Keratinocyte (primary cell): Measurements from ENCODE around the gene CLDN20. TPM values are rescaled to one million over a fixed set of nuclear protein-coding genes. Genes with fewer than 3 reads are reported as not detected.

ENCODE experiments used
- DNase-seq: peaks from one replicate; pipeline ENCODE4 v3.0.0-alpha.2; 2011; ENCODE audit warnings: low read depth, missing footprints, low spot score
- FAIRE-seq: peaks from 2 replicates; lab custom pipeline; 2011; peaks lifted over from hg19 to GRCh38; lab: Jason Lieb, UNC
- H2AFZ ChIP-seq: 2 replicates; pipeline ENCODE4 v1.6.0; 2012; ENCODE audit warnings: low read length, control low read depth, inconsistent platforms; ENCODE audit not compliant: control insufficient read depth
- H3K27ac ChIP-seq: 2 replicates; pipeline ENCODE4 v1.5.1; 2011; ENCODE audit warnings: low read length; ENCODE audit not compliant: control insufficient read depth, insufficient read depth
- H3K27me3 ChIP-seq: 3 replicates; pipeline ENCODE4 v1.6.0; 2011; ENCODE audit warnings: low read length; ENCODE audit not compliant: control insufficient read depth, insufficient read depth; ENCODE audit errors: extremely low read depth
- H3K36me3 ChIP-seq, 2 experiments: 2 replicates in 1 of 2; 3 replicates in 1 of 2; pipeline ENCODE4 v1.5.1; 2011; ENCODE audit warnings: low read length in 2 of 2, mild to moderate bottlenecking in 1 of 2; ENCODE audit not compliant: control insufficient read depth in 2 of 2, insufficient read depth in 2 of 2; ENCODE audit errors: extremely low read depth in 1 of 2
- H3K4me1 ChIP-seq: 3 replicates; pipeline ENCODE4 v1.5.1; 2011; ENCODE audit warnings: low read length; ENCODE audit not compliant: control insufficient read depth, insufficient read depth; ENCODE audit errors: extremely low read depth
- H3K4me2 ChIP-seq: 3 replicates; pipeline ENCODE4 v1.6.0; 2011; ENCODE audit warnings: low read depth, low read length; ENCODE audit not compliant: control insufficient read depth, insufficient read depth; ENCODE audit errors: extremely low read depth
- H3K4me3 ChIP-seq, 3 experiments: fragments of 200-600 bp in 1 of 3; sonication (generic) in 1 of 3; 2 replicates in 2 of 3; 3 replicates in 1 of 3; pipeline ENCODE4 v1.5.1; 2011 to 2016; ENCODE audit warnings: low read length in 3 of 3, mild to moderate bottlenecking in 3 of 3, control low read depth in 2 of 3, inconsistent platforms in 1 of 3, low read depth in 1 of 3, mixed read lengths in 1 of 3, mixed run types in 1 of 3, moderate library complexity in 1 of 3; ENCODE audit not compliant: control insufficient read depth in 2 of 3, insufficient read depth in 2 of 3; ENCODE audit errors: extremely low read depth in 1 of 3
- H3K79me2 ChIP-seq: 2 replicates; pipeline ENCODE4 v1.6.0; 2012; ENCODE audit warnings: low read length; ENCODE audit not compliant: control insufficient read depth, insufficient read depth
- H3K9ac ChIP-seq: 3 replicates; pipeline ENCODE4 v1.6.0; 2011; ENCODE audit warnings: low read length; ENCODE audit not compliant: control insufficient read depth, insufficient read depth; ENCODE audit errors: extremely low read depth
- H3K9me1 ChIP-seq: 3 replicates; pipeline ENCODE4 v1.6.0; 2011; ENCODE audit warnings: low read length; ENCODE audit not compliant: control insufficient read depth, insufficient read depth; ENCODE audit errors: extremely low read depth
- H3K9me3 ChIP-seq: 2 replicates; pipeline ENCODE4 v1.5.1; 2012; ENCODE audit warnings: low read depth, low read length; ENCODE audit not compliant: control insufficient read depth
- H4K20me1 ChIP-seq: 3 replicates; pipeline ENCODE4 v1.6.0; 2011; ENCODE audit warnings: low read length; ENCODE audit not compliant: control insufficient read depth, insufficient read depth; ENCODE audit errors: extremely low read depth
- CTCF ChIP-seq, 3 experiments: IDR thresholded peaks in 1 of 3; conservative IDR thresholded peaks in 1 of 3; optimal IDR thresholded peaks in 1 of 3; 2 replicates in 2 of 3; 3 replicates in 1 of 3; pipeline versions ENCODE3 to v1.5.1; 2011; ENCODE audit warnings: low read length in 3 of 3, mild to moderate bottlenecking in 3 of 3, moderate library complexity in 2 of 3, control low read depth in 1 of 3, inconsistent platforms in 1 of 3; ENCODE audit not compliant: insufficient read depth in 2 of 3; ENCODE audit errors: extremely low read depth in 1 of 3
- EZH2 ChIP-seq: IDR thresholded peaks from one replicate; pipeline ENCODE4 v1.6.1; 2012; ENCODE audit warnings: inconsistent platforms, mild to moderate bottlenecking, low read length, moderate library complexity
- dilution Hi-C: fragments of 300-500 bp; cut with MboI; formaldehyde crosslinking; loops from one replicate; pipeline ENCODE4 v1.7.0; 2020; ENCODE audit warnings: low sequenced_read_pairs; ENCODE audit not compliant: extremely low pct_ligation_motif_present
- polyA plus RNA-seq, 5 experiments: library from polyadenylated mRNA; depleted of rRNA in 3 of 5; stranded (reverse) in 3 of 5; stranded (forward) in 1 of 5; unstranded in 1 of 5; fragments of >200 nt; gene quantifications; 1 replicate in 1 of 5; 2 replicates in 3 of 5; 3 replicates in 1 of 5; pipeline versions ENCODE4 v1.2.1 to v1.2.3, GENCODE V29; 2011 to 2012; ENCODE audit warnings: missing spikeins in 2 of 5, low read depth in 1 of 5, low replicate concordance in 1 of 5

CLDN20 gene
- polyA plus RNA-seq, 1 donor (not counting 4 experiments of a cell fraction or from before 2014, with no cell fraction given) = 0.09 TPM

DNA sequence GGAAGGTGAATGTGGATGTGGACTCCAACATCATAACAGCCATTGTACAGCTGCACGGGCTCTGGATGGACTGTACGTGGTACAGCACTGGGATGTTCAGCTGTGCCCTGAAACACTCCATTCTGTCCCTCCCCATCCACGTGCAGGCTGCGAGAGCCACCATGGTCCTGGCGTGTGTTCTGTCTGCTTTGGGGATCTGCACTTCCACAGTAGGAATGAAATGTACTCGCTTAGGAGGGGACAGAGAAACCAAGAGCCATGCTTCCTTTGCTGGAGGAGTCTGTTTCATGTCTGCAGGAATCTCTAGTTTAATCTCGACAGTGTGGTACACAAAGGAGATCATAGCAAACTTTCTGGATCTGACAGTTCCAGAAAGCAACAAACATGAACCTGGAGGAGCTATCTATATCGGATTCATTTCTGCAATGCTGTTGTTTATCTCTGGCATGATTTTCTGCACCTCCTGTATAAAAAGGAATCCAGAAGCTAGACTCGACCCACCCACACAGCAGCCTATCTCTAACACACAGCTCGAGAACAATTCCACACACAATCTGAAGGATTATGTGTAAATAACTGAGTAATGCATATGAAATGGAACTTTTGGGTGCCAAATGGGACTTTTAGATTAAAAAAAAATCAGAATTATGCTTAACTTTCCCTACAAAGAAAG, 12.1 kb downstream of the CLDN20 start:
- dilution Hi-C loops = no loop called here
- no peak overlapping the region for H2AFZ ChIP-seq
- H3K36me3 ChIP-seq = peaks cover 3 to 9% of the 10 kb centered on the region in 2 experiments

GRCh38 chr6:155276638-155277037, 12.8 kb downstream of the CLDN20 start:
- H3K4me2 ChIP-seq = no peak overlapping the region
- H3K9ac ChIP-seq = no peak overlapping the region
- H3K27me3 ChIP-seq = no peaks in the 10 kb centered on the region
- DNase-seq (no peak), FAIRE-seq (peak; percentile 29)
- no peaks in the 10 kb centered on the region for H4K20me1 ChIP-seq
- no peak overlapping the region for H2AFZ ChIP-seq
- H3K4me3 ChIP-seq = no peak overlapping the region
- H3K4me1 ChIP-seq = peaks cover 66% of the 10 kb centered on the region
- dilution Hi-C loops = no loop called here
- H3K9me3 ChIP-seq = no peaks in the 10 kb centered on the region
- TF ChIP-seq EZH2 = no peak
- TF ChIP-seq CTCF (optimal IDR thresholded peaks at IDR 0.05 in 1 of 3, IDR thresholded peaks at IDR 0.05 in 1 of 3, conservative IDR thresholded peaks at IDR 0.05 in 1 of 3; ENCODE audit: extremely low read depth in 1 of 3, insufficient read depth in 2 of 3, low read length in 3 of 3) = no peak
- H3K36me3 ChIP-seq = peaks cover 3 to 9% of the 10 kb centered on the region in 2 experiments
- no peaks in the 10 kb centered on the region for H3K9me1 ChIP-seq
- peak overlapping the region; percentile 17 for H3K27ac ChIP-seq
- peaks cover 10% of the 10 kb centered on the region for H3K79me2 ChIP-seq

More for the DNA sequence above, 12.1 kb downstream of the CLDN20 start:
- no peaks in the 10 kb centered on the region for H3K27me3 ChIP-seq
- DNase-seq (no peak), FAIRE-seq (peak; percentile 17)
- peaks cover 13% of the 10 kb centered on the region for H3K79me2 ChIP-seq
- no peaks in the 10 kb centered on the region for H4K20me1 ChIP-seq
- no peak overlapping the region for H3K27ac ChIP-seq
- no peak overlapping the region for H3K4me2 ChIP-seq
- H3K9ac ChIP-seq = no peak overlapping the region
- no peaks in the 10 kb centered on the region for H3K9me1 ChIP-seq
- H3K4me1 ChIP-seq = peaks cover 66% of the 10 kb centered on the region
- TF ChIP-seq CTCF (optimal IDR thresholded peaks at IDR 0.05 in 1 of 3, IDR thresholded peaks at IDR 0.05 in 1 of 3, conservative IDR thresholded peaks at IDR 0.05 in 1 of 3; ENCODE audit: extremely low read depth in 1 of 3, insufficient read depth in 2 of 3, low read length in 3 of 3) = no peak
- no peak for TF ChIP-seq EZH2
- no peak overlapping the region for H3K4me3 ChIP-seq
- no peaks in the 10 kb centered on the region for H3K9me3 ChIP-seq
